Immature natural killer cell (primary cell): ENCODE data around the gene UNK. TPM values are rescaled to one million over a fixed set of nuclear protein-coding genes. Genes with fewer than 3 reads are reported as not detected.

Experiments
- DNase-seq, 3 donors: peaks; one replicate each; pipeline ENCODE4 v3.0.0; 2022; ENCODE audit warnings: mixed read lengths in 1 of 3
- H3K27ac Mint-ChIP-seq, 6 donors: one replicate each; pipeline ENCODE4 v1.8.0; 2020; ENCODE audit warnings: mixed read lengths in 6 of 6, mild to moderate bottlenecking in 5 of 6, inconsistent platforms in 4 of 6, moderate library complexity in 3 of 6
- H3K27me3 Mint-ChIP-seq, 3 donors: one replicate each; pipeline ENCODE4 v1.8.0; 2020 to 2021; ENCODE audit warnings: low read depth in 3 of 3, mild to moderate bottlenecking in 3 of 3, mixed read lengths in 3 of 3, moderate library complexity in 3 of 3, inconsistent platforms in 1 of 3
- H3K36me3 Mint-ChIP-seq, 3 donors: one replicate each; pipeline ENCODE4 v1.8.0; 2020; ENCODE audit warnings: mixed read lengths in 3 of 3, inconsistent platforms in 2 of 3, mild to moderate bottlenecking in 2 of 3
- H3K4me1 Mint-ChIP-seq, 2 donors: one replicate each; pipeline ENCODE4 v1.8.0; 2020; ENCODE audit warnings: inconsistent platforms in 2 of 2, mild to moderate bottlenecking in 2 of 2, mixed read lengths in 2 of 2, moderate library complexity in 1 of 2
- H3K4me3 Mint-ChIP-seq, 5 donors: one replicate each; pipeline ENCODE4 v1.8.0; 2020; ENCODE audit warnings: mild to moderate bottlenecking in 5 of 5, mixed read lengths in 5 of 5, inconsistent platforms in 3 of 5, moderate library complexity in 3 of 5
- H3K9me3 Mint-ChIP-seq, 6 donors: one replicate each; pipeline ENCODE4 v1.8.0; 2020; ENCODE audit warnings: mild to moderate bottlenecking in 6 of 6, mixed read lengths in 6 of 6, inconsistent platforms in 4 of 6, moderate library complexity in 3 of 6
- polyA plus RNA-seq, 3 donors: library from polyadenylated mRNA; unstranded; fragments of 300-500 nt; fragmentation: Illumina TruSeq; gene quantifications; one replicate each; pipeline ENCODE4 v1.2.3, GENCODE V29; 2021

The UNK gene
- polyA plus RNA-seq, 3 donors from 2014 or later: 26.0 to 48.4 (median 34.4) TPM

- no peak for DNase-seq
- Mint-ChIP-seq H3K4me3 (no peak overlapping the region), H3K36me3 (no peaks in the 10 kb centered on the region), H3K27ac (no peak overlapping the region), H3K27me3 (peaks cover 2 to 5% (median 3%) of the 10 kb centered on the region in 3 donors), H3K9me3 (no peaks in the 10 kb centered on the region), H3K4me1 (peaks cover 21 to 23% of the 10 kb centered on the region in 2 donors)
Observed at GRCh38 chr17:75873587-75874322, 89.1 kb downstream of the UNK start.

DNA sequence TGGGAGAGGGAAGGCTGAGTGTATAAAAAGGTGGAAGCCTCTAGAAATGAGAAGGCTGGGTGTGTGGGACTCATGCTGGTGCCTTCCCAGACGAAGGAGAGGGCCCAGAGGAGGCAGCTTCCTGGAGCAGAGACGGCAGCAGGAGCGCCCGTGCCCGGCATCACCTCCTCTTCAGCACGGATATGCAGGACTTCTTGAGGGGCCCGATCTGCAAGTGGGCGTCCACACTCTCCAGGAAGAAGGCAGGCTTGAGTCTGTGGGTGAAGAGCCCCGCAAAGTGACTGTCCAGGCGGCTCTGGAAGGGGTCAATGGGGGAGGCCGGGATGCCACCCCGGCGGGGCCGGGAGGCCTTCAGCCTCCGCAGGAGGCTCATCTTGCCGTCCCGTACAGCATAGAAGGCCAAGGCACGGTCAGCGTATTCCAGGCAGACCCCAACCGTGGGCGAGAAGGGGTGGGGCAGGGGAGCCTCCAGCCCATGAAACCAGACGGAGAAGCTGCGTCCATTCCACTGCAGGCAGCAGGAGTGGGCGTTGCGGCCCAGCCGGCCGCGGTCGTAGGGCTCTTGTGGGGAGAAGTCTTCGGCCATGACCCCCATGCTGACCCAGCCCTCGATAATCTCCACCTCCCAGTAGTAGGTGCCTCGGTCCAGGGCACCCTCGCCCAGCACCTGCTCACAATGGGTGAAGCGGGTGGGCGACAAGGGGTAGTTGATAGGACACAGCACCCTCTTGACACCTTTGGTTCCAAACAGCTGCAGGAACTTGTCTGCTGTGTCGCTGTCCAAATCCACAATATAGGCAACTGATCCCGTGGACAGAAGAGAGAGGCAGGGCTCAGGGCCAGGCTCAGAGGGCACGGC, 89.9 kb downstream of the UNK start:
- Mint-ChIP-seq H3K27me3 (peaks cover 6 to 11% (median 9%) of the 10 kb centered on the region in 3 donors), H3K36me3 (no peaks in the 10 kb centered on the region), H3K4me3 (no peak overlapping the region), H3K4me1 (peaks cover 23 to 24% of the 10 kb centered on the region in 2 donors), H3K27ac (no peak overlapping the region), H3K9me3 (no peaks in the 10 kb centered on the region)
- no peak for DNase-seq

Other genes with a start within 250 kb of the UNK start
- gene MYO15B, start 197.0 kb upstream of the UNK start, polyA plus RNA-seq: 1 to 10 TPM in 2 of 3 donors, under 1 TPM in 1; 0.76 to 3.0 (median 2.6) TPM
- gene SMIM5, start 151.4 kb upstream of the UNK start, polyA plus RNA-seq: 1 to 10 TPM in 1 of 3 donors, not detected in 2; 1.1 TPM
- gene RECQL5, start 117.7 kb upstream of the UNK start, polyA plus RNA-seq: 10 to 100 TPM in 2 of 3 donors, 1 to 10 TPM in 1; 7.0 to 18.1 (median 15.5) TPM
- gene SAP30BP, start 117.5 kb upstream of the UNK start, polyA plus RNA-seq: 10 to 100 TPM; 71.5 to 94.2 (median 80.1) TPM
- under 1 TPM in 1 of 3 donors, not detected in 2; 0.24 TPM for gene ITGB4, start 63.3 kb upstream of the UNK start, polyA plus RNA-seq
- 10 to 100 TPM; 25.1 to 86.7 (median 30.7) TPM for gene GALK1, start 19.6 kb upstream of the UNK start, polyA plus RNA-seq
- 100 to 1,000 TPM in 1 of 3 donors, 10 to 100 TPM in 2; 53.1 to 124 (median 57.5) TPM for gene UNC13D, start 59.6 kb downstream of the UNK start, polyA plus RNA-seq
- 10 to 100 TPM; 51.2 to 85.8 (median 69.1) TPM for gene WBP2, start 70.5 kb downstream of the UNK start, polyA plus RNA-seq
- gene TRIM47, start 93.8 kb downstream of the UNK start, polyA plus RNA-seq: 1 to 10 TPM; 3.2 to 4.0 (median 3.9) TPM
- 10 to 100 TPM in 2 of 3 donors, 1 to 10 TPM in 1; 5.4 to 27.1 (median 18.7) TPM for gene TRIM65, start 112.1 kb downstream of the UNK start, polyA plus RNA-seq
- 10 to 100 TPM; 55.9 to 67.5 (median 64.0) TPM for gene MRPL38, start 120.1 kb downstream of the UNK start, polyA plus RNA-seq
- gene FBF1, start 156.2 kb downstream of the UNK start, polyA plus RNA-seq: 1 to 10 TPM in 2 of 3 donors, not detected in 1; 1.6 to 7.6 TPM
- 10 to 100 TPM; 16.1 to 23.9 (median 19.1) TPM for gene ACOX1, start 194.4 kb downstream of the UNK start, polyA plus RNA-seq
- gene TEN1, start 194.4 kb downstream of the UNK start, polyA plus RNA-seq: 10 to 100 TPM; 40.2 to 53.0 (median 43.7) TPM
- gene CDK3, start 216.0 kb downstream of the UNK start, polyA plus RNA-seq: 1 to 10 TPM in 2 of 3 donors, not detected in 1; 1.0 to 1.1 TPM
- not detected for gene EVPL, start 242.5 kb downstream of the UNK start, polyA plus RNA-seq